ENCODE data around the gene FOXN1.

The FOXN1 gene

GRCh38 chr17:28527181-28527681 is 21.1 kb downstream of the FOXN1 start:
- DNase-seq, result no peak

GRCh38 chr17:28527859-28528258 is 21.7 kb downstream of the FOXN1 start:
- DNase-seq, result no peak

- no peak for DNase-seq
Measured at GRCh38 chr17:28528327-28529012, 22.3 kb downstream of the FOXN1 start.

GRCh38 chr17:28529013-28529400 is 22.9 kb downstream of the FOXN1 start:
- no peak for DNase-seq

- DNase-seq, result no peak
Measured at GRCh38 chr17:28530250-28530649, 24.1 kb downstream of the FOXN1 start.

- no peak for DNase-seq
Measured at GRCh38 chr17:28530926-28531325, 24.8 kb downstream of the FOXN1 start.

GRCh38 chr17:28532050-28532960 is 26.2 kb downstream of the FOXN1 start:
- no peak for DNase-seq

- no peak for DNase-seq
Measured at GRCh38 chr17:28533091-28533807, 27.1 kb downstream of the FOXN1 start.

GRCh38 chr17:28534740-28535375 is 28.7 kb downstream of the FOXN1 start:
- no peak for DNase-seq

- no peak for DNase-seq
Measured at GRCh38 chr17:28536532-28537218, 30.5 kb downstream of the FOXN1 start.

GRCh38 chr17:28537219-28537610 is 31.1 kb downstream of the FOXN1 start:
- no peak for DNase-seq

GRCh38 chr17:28538296-28538895 is 32.2 kb downstream of the FOXN1 start:
- DNase-seq, result no peak

- DNase-seq, result no peak
Measured at GRCh38 chr17:28540231-28540630, 34.1 kb downstream of the FOXN1 start.

- no peak for DNase-seq
Measured at GRCh38 chr17:28541439-28541838, 35.3 kb downstream of the FOXN1 start.

GRCh38 chr17:28544402-28545140 is 38.4 kb downstream of the FOXN1 start:
- no peak for DNase-seq

- DNase-seq, result no peak
Measured at GRCh38 chr17:28545141-28545503, 39.0 kb downstream of the FOXN1 start.

- DNase-seq, result no peak
Measured at GRCh38 chr17:28545787-28546415, 39.8 kb downstream of the FOXN1 start.

GRCh38 chr17:28547096-28547622 is 41.0 kb downstream of the FOXN1 start:
- DNase-seq, result no peak

- DNase-seq, result peak; percentile 47
Measured at GRCh38 chr17:28547623-28548416, 41.7 kb downstream of the FOXN1 start.

Measured in T-helper 9 cell (primary cell).